Measurements from ENCODE around the gene GDF15. TPM values are rescaled to one million over a fixed set of nuclear protein-coding genes. Genes with fewer than 3 reads are reported as not detected.

The GDF15 gene
- polyA plus RNA-seq, 3 donors = 0.36 TPM; not detected in 2

GRCh38 chr19:18418483-18419194, 32.7 kb downstream of the GDF15 start:
- H3K4me3 Mint-ChIP-seq = peak overlapping the region; percentile 78 to 85
- 9% methylated on average over 39 of the region's 39 CpGs for WGBS (ENCODE audit: insufficient coverage)
- TF ChIP-seq, protein P1, sequence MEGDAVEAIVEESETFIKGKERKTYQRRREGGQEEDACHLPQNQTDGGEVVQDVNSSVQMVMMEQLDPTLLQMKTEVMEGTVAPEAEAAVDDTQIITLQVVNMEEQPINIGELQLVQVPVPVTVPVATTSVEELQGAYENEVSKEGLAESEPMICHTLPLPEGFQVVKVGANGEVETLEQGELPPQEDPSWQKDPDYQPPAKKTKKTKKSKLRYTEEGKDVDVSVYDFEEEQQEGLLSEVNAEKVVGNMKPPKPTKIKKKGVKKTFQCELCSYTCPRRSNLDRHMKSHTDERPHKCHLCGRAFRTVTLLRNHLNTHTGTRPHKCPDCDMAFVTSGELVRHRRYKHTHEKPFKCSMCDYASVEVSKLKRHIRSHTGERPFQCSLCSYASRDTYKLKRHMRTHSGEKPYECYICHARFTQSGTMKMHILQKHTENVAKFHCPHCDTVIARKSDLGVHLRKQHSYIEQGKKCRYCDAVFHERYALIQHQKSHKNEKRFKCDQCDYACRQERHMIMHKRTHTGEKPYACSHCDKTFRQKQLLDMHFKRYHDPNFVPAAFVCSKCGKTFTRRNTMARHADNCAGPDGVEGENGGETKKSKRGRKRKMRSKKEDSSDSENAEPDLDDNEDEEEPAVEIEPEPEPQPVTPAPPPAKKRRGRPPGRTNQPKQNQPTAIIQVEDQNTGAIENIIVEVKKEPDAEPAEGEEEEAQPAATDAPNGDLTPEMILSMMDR (IDR thresholded peaks at IDR 0.05) = no peak
- intact Hi-C loops (cut with micrococcal nuclease) = loop anchor here (2.0 to 10.0 kb wide), 4 partner anchors 26 to 214 kb away; partner anchors contain the start of genes IQCN (in 2 of the 2) and RAB3A (in 1 of the 2)
- Histone ChIP-seq H3K27me3 (ENCODE audit: control insufficient read depth in 2 of 2, insufficient read depth in 2 of 2, low read length in 2 of 2) (no peaks in the 10 kb centered on the region), H3K4me2 (replicated peaks; ENCODE audit: extremely low read depth, low read length, poor library complexity, severe bottlenecking) (peak overlapping the region; percentile 91), H3K9me3 (replicated peaks in 1 of 2; ENCODE audit: control insufficient read depth in 1 of 2, insufficient read depth in 1 of 2, low read length in 2 of 2) (no peaks in the 10 kb centered on the region), H3K4me3 (replicated peaks in 1 of 3; ENCODE audit: low read depth in 2 of 3, low read length in 3 of 3) (peak overlapping the region in 2 of 3 experiments; percentile 41 to 74), H3K4me1 (ENCODE audit: control insufficient read depth in 1 of 2, insufficient read depth in 2 of 2, low read length in 2 of 2) (peaks cover 70 to 90% of the 10 kb centered on the region in 2 donors), H3K27ac (ENCODE audit: low read depth in 1 of 2, low read length in 2 of 2) (peak overlapping the region; percentile 99), H3K36me3 (replicated peaks in 1 of 2; ENCODE audit: control insufficient read depth in 1 of 2, insufficient read depth in 2 of 2, low read length in 2 of 2) (no peaks in the 10 kb centered on the region), H3K79me2 (ENCODE audit: insufficient read depth, low read length) (peaks cover 40% of the 10 kb centered on the region), H3K9ac (ENCODE audit: insufficient read depth, low read length, poor library complexity, severe bottlenecking) (peak overlapping the region; percentile 90), H4K20me1 (ENCODE audit: insufficient read depth, low read length) (peaks cover 37% of the 10 kb centered on the region), H2AFZ (ENCODE audit: insufficient read depth, low read depth, low read length, poor library complexity, severe bottlenecking) (peak overlapping the region; percentile 63)
- H3K36me3 Mint-ChIP-seq = peaks cover 7 to 20% of the 10 kb centered on the region in 2 donors
- peaks cover 0 to 4% (median 2%) of the 10 kb centered on the region in 3 donors for H3K27me3 Mint-ChIP-seq (ENCODE audit: low read depth in 3 of 3)
- DNase-seq = peak; percentile 73 to 80 (median 79)
- peak overlapping the region; percentile 93 to 100 (median 97) for H3K27ac Mint-ChIP-seq
- H3K9me3 Mint-ChIP-seq = peaks cover 0 to 3% (median 0%) of the 10 kb centered on the region in 7 donors
- H3K4me1 Mint-ChIP-seq = peaks cover 79% of the 10 kb centered on the region

DNA sequence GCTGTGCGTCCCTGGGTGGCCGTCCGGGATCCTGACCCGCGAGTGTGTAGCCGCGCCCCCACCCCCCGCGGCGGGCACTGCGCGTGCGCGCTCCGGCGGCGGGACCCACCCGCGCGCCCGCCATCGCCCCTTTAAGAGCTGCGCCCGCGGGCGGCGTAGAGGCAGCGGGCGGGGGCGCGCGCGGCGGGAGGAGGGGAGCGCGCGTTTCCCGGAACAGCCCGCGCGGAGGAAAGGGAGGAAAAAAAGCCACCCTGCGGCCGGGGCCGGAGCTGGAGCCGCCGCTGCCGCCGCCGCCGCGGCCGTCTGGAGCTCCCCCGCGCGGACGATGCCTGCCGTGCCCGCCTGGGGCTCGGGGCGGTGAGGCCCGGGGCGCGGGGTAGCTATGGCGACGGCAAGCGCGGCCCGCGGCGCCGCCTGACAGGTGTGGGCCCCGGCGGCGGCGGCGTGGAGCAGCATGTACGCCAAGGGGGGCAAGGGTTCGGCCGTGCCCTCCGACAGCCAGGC, 33.3 kb downstream of the GDF15 start, which contains the start of gene SSBP4:
Gene SSBP4, plus strand, starts transcription at position 204 of the 504 bp plus-strand sequence. Its CDS starts 251 bp downstream, at position 455.
- Histone ChIP-seq H3K9me3 (replicated peaks in 1 of 2; ENCODE audit: control insufficient read depth in 1 of 2, insufficient read depth in 1 of 2, low read length in 2 of 2) (no peaks in the 10 kb centered on the region), H3K9ac (ENCODE audit: insufficient read depth, low read length, poor library complexity, severe bottlenecking) (peak within 1 kb of the TSS; percentile 90), H3K27ac (ENCODE audit: low read depth in 1 of 2, low read length in 2 of 2) (peak within 1 kb of the TSS; percentile 99), H3K4me2 (replicated peaks; ENCODE audit: extremely low read depth, low read length, poor library complexity, severe bottlenecking) (peak within 1 kb of the TSS; percentile 91), H3K4me1 (ENCODE audit: control insufficient read depth in 1 of 2, insufficient read depth in 2 of 2, low read length in 2 of 2) (peaks cover 67 to 85% of the 10 kb centered on the region in 2 donors), H3K79me2 (ENCODE audit: insufficient read depth, low read length) (peaks cover 46% of the 10 kb centered on the region), H3K27me3 (ENCODE audit: control insufficient read depth in 2 of 2, insufficient read depth in 2 of 2, low read length in 2 of 2) (no peaks in the 10 kb centered on the region), H3K4me3 (replicated peaks in 1 of 3; ENCODE audit: low read depth in 2 of 3, low read length in 3 of 3) (peak within 1 kb of the TSS; percentile 49 to 74 (median 59)), H4K20me1 (ENCODE audit: insufficient read depth, low read length) (peaks cover 43% of the 10 kb centered on the region), H3K36me3 (replicated peaks in 1 of 2; ENCODE audit: control insufficient read depth in 1 of 2, insufficient read depth in 2 of 2, low read length in 2 of 2) (no peaks in the 10 kb centered on the region), H2AFZ (ENCODE audit: insufficient read depth, low read depth, low read length, poor library complexity, severe bottlenecking) (peak within 1 kb of the TSS; percentile 63)
- under 1% methylated on average over 80 of the region's 80 CpGs for WGBS (ENCODE audit: insufficient coverage)
- peaks cover 7 to 20% of the 10 kb centered on the region in 2 donors for H3K36me3 Mint-ChIP-seq
- peak; percentile 64 to 69 (median 69) for DNase-seq
- H3K27ac Mint-ChIP-seq = peak within 1 kb of the TSS; percentile 93 to 100 (median 97)
- TF ChIP-seq, protein P1 (IDR thresholded peaks at IDR 0.05) = peak; percentile 64
- intact Hi-C loops (cut with micrococcal nuclease) = loop anchor here (2.0 to 10.0 kb wide), 4 partner anchors 26 to 214 kb away; partner anchors contain the start of genes IQCN (in 2 of the 2) and RAB3A (in 1 of the 2)
- H3K27me3 Mint-ChIP-seq (ENCODE audit: low read depth in 3 of 3) = peaks cover 0 to 6% (median 2%) of the 10 kb centered on the region in 3 donors
- H3K4me1 Mint-ChIP-seq = peaks cover 75% of the 10 kb centered on the region
- H3K4me3 Mint-ChIP-seq = peak within 1 kb of the TSS; percentile 83 to 91
- peaks cover 0 to 3% (median 0%) of the 10 kb centered on the region in 7 donors for H3K9me3 Mint-ChIP-seq

Data from CD14-positive monocyte (primary cell).